Lung (tissue), 12 donors: ENCODE data around the gene TSPOAP1. TPM values are rescaled to one million over a fixed set of nuclear protein-coding genes. Genes with fewer than 3 reads are reported as not detected.

Source experiments
- ATAC-seq: fragments of 200-7000 bp; cut with Tn5 transposase; one replicate; pipeline ENCODE4 v1.9.1; 2020; ENCODE audit warnings: moderate number of reproducible peaks; ENCODE audit not compliant: insufficient read depth, low FRiP score
- DNase-seq, 3 donors: peaks; one replicate each; pipeline ENCODE4 v3.0.0-alpha.2; 2013 to 2017
- H3K27ac ChIP-seq, 2 donors: one replicate each; pipeline ENCODE4 v1.5.1; 2013; ENCODE audit warnings: mild to moderate bottlenecking in 2 of 2, moderate library complexity in 2 of 2, control low read depth in 1 of 2, inconsistent platforms in 1 of 2, low read depth in 1 of 2, low read length in 1 of 2
- H3K27me3 ChIP-seq, 3 donors: one replicate each; pipeline ENCODE4 v1.5.1; 2013; ENCODE audit warnings: low read length in 2 of 3; ENCODE audit not compliant: control insufficient read depth in 3 of 3, insufficient read depth in 3 of 3
- H3K36me3 ChIP-seq, 4 donors: one replicate each; pipeline ENCODE4 v1.5.1; 2013; ENCODE audit warnings: low read length in 4 of 4, mild to moderate bottlenecking in 1 of 4, moderate library complexity in 1 of 4; ENCODE audit not compliant: control insufficient read depth in 4 of 4, insufficient read depth in 4 of 4
- H3K4me1 ChIP-seq, 5 donors: one replicate each; pipeline ENCODE4 v1.5.1; 2013; ENCODE audit warnings: low read length in 5 of 5, mild to moderate bottlenecking in 2 of 5, moderate library complexity in 1 of 5; ENCODE audit not compliant: control insufficient read depth in 5 of 5, insufficient read depth in 5 of 5
- H3K4me3 ChIP-seq: one replicate; pipeline ENCODE4 v1.5.1; 2013; ENCODE audit warnings: mild to moderate bottlenecking, control low read depth, moderate library complexity
- H3K9ac ChIP-seq, 2 donors: one replicate each; pipeline ENCODE4 v1.5.1; 2013; ENCODE audit warnings: low read length in 2 of 2, control low read depth in 1 of 2; ENCODE audit not compliant: insufficient read depth in 1 of 2
- H3K9me3 ChIP-seq, 4 donors: one replicate each; pipeline ENCODE4 v1.5.1; 2013; ENCODE audit warnings: low read length in 3 of 4, mild to moderate bottlenecking in 1 of 4, moderate library complexity in 1 of 4; ENCODE audit not compliant: control insufficient read depth in 4 of 4, insufficient read depth in 3 of 4
- CTCF ChIP-seq: IDR thresholded peaks from 2 replicates; pipeline ENCODE4 v1.5.1; 2012; ENCODE audit warnings: mild to moderate bottlenecking; ENCODE audit errors: control extremely low read depth, extremely low read depth
- WGBS, 2 donors: extraction: QIAGEN DNeasy Blood & Tissue Kit; methylation state at CpG; one replicate each; pipeline ENCODE4 v1.1.7; 2013; 5-methylcytosine and 5-hydroxymethylcytosine counted together
- polyA plus RNA-seq, 2 donors: library from polyadenylated mRNA; stranded (reverse); fragments of 200-250 nt; gene quantifications; one replicate each; pipeline ENCODE4 v1.2.1, GENCODE V29; 2013
- total RNA-seq, 2 donors: library from RNA; depleted of rRNA in 1 of 2; stranded (reverse); fragments of >200 nt in 1 of 2; gene quantifications; one replicate each; pipeline ENCODE4 v1.2.1, GENCODE V29; 2014 to 2021
- donor health status: control.
- donor health status: control.
- donor health status: Bipolar disorder and iron deficiency.
- donor health status: healthy.
- donor health status: DM: yes; HTN: yes; CAD: no.

Gene TSPOAP1
- total and polyA plus RNA-seq, 4 donors, result 7.0 to 23.5 (median 18.2) TPM

DNA sequence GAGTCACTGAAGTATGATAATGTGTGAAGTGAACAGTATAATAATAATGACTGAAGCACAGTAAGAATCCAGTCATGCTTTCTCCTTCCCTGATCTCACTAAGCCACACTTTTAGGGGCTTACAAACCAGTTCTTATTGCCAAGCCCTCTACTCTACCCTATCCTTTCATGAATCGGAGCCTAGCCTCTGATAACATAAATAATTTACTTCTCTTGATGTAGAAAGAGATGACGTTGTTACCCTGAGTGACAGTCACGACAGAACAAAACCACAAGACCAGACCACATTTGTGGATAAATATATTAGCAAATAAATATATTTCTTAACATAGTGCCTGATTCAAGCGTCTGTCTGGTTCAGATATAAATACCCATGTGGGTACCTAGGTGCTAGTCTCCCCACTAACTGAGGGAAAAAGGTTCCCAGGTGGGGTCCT, 24.8 kb upstream of the TSPOAP1 start:
- Histone ChIP-seq H3K4me1 (peaks cover 0 to 14% (median 7%) of the 10 kb centered on the region in 5 donors), H3K36me3 (peaks cover 0 to 20% (median 15%) of the 10 kb centered on the region in 4 donors), H3K27me3 (no peaks in the 10 kb centered on the region), H3K4me3 (no peak overlapping the region), H3K9ac (peak overlapping the region in 1 of 2 donors; percentile 97), H3K27ac (peak overlapping the region in 1 of 2 donors; percentile 95), H3K9me3 (no peaks in the 10 kb centered on the region)
- DNase-seq, result no peak
- no peak for ATAC-seq
- TF ChIP-seq CTCF, result no peak
- WGBS, 2 donors, result 41 to 54% methylated on average over 4 of the region's 4 CpGs

GRCh38 chr17:58352596-58353388, 24.2 kb upstream of the TSPOAP1 start:
- Histone ChIP-seq H3K27me3 (no peaks in the 10 kb centered on the region), H3K9ac (peak overlapping the region; percentile 80 to 97), H3K4me1 (peaks cover 0 to 14% (median 7%) of the 10 kb centered on the region in 5 donors), H3K9me3 (no peaks in the 10 kb centered on the region), H3K36me3 (peaks cover 0 to 26% (median 15%) of the 10 kb centered on the region in 4 donors), H3K27ac (peak overlapping the region; percentile 95 to 97), H3K4me3 (peak overlapping the region; percentile 90)
- WGBS, 2 donors, result 3 to 4% methylated on average over 26 of the region's 26 CpGs
- ATAC-seq (no peak), DNase-seq (peak; percentile 66 to 80 (median 74))
- TF ChIP-seq CTCF, result no peak

GRCh38 chr17:58351831-58352595, 23.4 kb upstream of the TSPOAP1 start, which contains the start of gene SUPT4H1:
Gene SUPT4H1, minus strand, starts transcription at chr17:58352201. Its CDS starts 66 bp downstream, at chr17:58352135.
- peak within 1 kb of the TSS; percentile 95 to 97 for H3K27ac ChIP-seq
- TF ChIP-seq CTCF, result no peak
- WGBS, 2 donors, result 0% methylated on average over 59 to 60 of the region's 60 CpGs
- H3K36me3 ChIP-seq, result peaks cover 8 to 31% (median 17%) of the 10 kb centered on the region in 4 donors
- H3K9me3 ChIP-seq, result no peaks in the 10 kb centered on the region
- peaks cover 0 to 14% (median 7%) of the 10 kb centered on the region in 5 donors for H3K4me1 ChIP-seq
- DNase-seq, result peak; percentile 94 to 97 (median 95)
- no peaks in the 10 kb centered on the region for H3K27me3 ChIP-seq
- ATAC-seq, result peak; percentile 97
- peak within 1 kb of the TSS; percentile 80 to 97 for H3K9ac ChIP-seq
- H3K4me3 ChIP-seq, result peak within 1 kb of the TSS; percentile 90
